ENCODE data around the gene RELN. TPM values are rescaled to one million over a fixed set of nuclear protein-coding genes. Genes with fewer than 3 reads are reported as not detected.

Gene RELN
- total RNA-seq, 4 donors from 2014 or later, result 1.0 to 3.5 (median 1.3) TPM

DNA sequence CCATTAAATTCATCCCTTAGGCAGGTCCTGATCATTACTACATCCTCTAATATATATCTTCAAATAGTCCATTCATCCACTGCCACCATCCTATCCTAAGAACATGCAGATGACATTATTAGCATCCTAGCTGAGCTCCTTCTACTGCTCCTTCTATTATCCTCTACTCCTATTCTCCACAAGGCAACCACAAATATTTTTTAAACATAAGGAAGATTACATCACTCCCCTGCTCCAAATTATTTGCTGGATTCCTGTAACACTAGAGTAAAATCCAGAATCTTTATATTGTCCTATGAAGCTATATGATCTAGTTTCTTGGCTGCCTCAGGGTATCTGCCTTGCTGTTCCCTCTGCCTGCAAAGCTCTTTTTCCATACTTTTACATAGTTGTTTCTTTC, 367.2 kb downstream of the RELN start:
- TF ChIP-seq POLR2A (IDR thresholded peaks at IDR 0.05), result no peak
- TF ChIP-seq, protein P1, sequence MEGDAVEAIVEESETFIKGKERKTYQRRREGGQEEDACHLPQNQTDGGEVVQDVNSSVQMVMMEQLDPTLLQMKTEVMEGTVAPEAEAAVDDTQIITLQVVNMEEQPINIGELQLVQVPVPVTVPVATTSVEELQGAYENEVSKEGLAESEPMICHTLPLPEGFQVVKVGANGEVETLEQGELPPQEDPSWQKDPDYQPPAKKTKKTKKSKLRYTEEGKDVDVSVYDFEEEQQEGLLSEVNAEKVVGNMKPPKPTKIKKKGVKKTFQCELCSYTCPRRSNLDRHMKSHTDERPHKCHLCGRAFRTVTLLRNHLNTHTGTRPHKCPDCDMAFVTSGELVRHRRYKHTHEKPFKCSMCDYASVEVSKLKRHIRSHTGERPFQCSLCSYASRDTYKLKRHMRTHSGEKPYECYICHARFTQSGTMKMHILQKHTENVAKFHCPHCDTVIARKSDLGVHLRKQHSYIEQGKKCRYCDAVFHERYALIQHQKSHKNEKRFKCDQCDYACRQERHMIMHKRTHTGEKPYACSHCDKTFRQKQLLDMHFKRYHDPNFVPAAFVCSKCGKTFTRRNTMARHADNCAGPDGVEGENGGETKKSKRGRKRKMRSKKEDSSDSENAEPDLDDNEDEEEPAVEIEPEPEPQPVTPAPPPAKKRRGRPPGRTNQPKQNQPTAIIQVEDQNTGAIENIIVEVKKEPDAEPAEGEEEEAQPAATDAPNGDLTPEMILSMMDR (IDR thresholded peaks at IDR 0.05), result no peak
- no peak overlapping the region for H3K4me3 ChIP-seq (ENCODE audit: low read depth, poor library complexity, severe bottlenecking)
- intact Hi-C loops (cut with DNase I; ENCODE audit: low total_unique reads), result no loop called here
- DNase-seq (ENCODE audit: low spot score in 2 of 2), result no peak

DNA sequence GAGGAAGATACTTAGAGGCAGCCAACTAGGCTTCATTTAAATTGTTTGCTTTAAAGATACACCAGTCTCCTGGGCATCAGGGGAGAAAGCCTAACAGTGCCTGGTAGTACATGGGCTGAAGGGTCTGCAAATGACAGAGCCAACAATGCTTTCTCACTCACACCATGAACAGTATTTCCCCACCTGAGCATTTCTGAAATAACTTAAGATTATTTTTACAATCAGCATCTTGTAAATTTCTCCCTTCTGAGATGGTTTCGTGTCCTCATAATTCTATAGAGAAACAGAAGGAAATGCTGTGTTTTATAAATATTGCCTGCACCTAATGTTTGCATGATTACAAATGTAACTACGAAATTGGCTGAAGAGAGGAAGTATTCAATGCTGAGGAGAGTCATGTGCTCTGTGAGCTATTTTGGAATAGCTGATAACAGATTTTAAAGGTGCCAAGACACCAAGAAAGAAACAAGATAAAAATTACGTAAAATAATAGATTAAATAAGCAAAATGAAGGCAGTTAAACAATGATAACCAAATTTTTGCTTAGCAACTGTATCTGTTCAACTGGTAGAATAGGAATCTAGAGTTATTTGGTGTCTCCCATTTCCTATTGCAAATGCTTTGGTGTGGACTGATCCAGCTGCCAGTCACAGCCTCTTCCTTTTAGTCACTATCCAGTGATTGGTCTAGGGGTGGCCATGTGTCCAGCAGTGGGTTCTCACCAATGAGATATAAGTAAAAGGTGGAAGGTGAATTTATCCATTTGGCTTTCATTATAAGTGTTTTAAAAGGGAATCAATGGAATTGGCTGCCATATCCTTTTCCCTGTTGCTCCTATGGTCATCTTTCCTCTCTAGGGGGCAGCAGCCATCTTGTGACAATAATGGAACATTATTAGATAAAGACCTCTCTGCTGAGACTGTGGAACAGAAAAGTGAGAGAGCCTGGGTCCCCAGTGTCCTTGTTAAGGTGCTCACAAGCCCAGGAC, 375.5 kb downstream of the RELN start:
- intact Hi-C loops (cut with DNase I; ENCODE audit: low total_unique reads), result no loop called here
- 64 to 66% methylated on average over 3 of the region's 3 CpGs for WGBS, 2 donors
- TF ChIP-seq POLR2A (IDR thresholded peaks at IDR 0.05), result no peak
- TF ChIP-seq, protein P1 (IDR thresholded peaks at IDR 0.05), result no peak
- H3K4me3 ChIP-seq (ENCODE audit: low read depth, poor library complexity, severe bottlenecking), result no peak overlapping the region
- DNase-seq (ENCODE audit: low spot score in 2 of 2), result no peak

DNA sequence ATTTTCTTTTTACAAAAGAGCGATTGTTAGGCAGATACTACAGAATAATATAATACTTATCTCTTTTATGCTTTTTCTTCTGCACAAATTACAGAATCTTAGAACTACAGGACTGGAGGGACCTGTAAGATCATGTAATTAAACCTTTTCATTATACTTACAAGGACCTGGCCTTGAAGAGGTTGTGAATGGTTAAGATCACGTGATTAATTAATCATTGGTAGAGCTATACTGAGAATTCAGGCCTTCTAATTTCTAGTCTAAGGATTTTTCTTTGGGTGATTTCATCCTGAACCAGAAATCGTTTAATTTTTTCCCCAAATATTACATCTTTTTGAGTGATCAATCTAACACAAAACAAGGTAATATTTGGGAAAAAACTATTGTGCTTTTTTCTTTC, 379.7 kb downstream of the RELN start:
- 71 to 93% methylated on average over 3 of the region's 3 CpGs for WGBS, 2 donors
- H3K4me3 ChIP-seq (ENCODE audit: low read depth, poor library complexity, severe bottlenecking), result no peak overlapping the region
- DNase-seq (ENCODE audit: low spot score in 2 of 2), result no peak
- TF ChIP-seq, protein P1 (IDR thresholded peaks at IDR 0.05), result no peak
- TF ChIP-seq POLR2A (IDR thresholded peaks at IDR 0.05), result no peak
- intact Hi-C loops (cut with DNase I; ENCODE audit: low total_unique reads), result no loop called here

DNA sequence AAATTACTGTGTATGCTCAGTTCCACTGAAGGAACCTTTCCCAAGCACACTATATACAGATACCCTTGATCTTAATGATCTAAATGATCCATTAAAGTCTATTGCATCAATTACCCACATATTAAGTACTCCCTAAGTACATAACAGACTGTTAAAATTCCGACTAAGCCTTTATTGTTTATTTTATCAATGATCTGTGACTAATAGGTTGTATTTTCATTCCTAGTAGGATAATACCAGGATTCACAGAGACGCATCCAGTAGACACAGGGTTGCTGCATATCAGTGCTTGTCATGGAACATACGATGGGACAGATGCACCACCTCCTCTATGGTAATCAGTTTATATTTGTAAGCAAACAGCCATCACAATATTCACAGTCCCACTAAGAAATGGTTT, 383.8 kb downstream of the RELN start:
- no peak overlapping the region for H3K4me3 ChIP-seq (ENCODE audit: low read depth, poor library complexity, severe bottlenecking)
- TF ChIP-seq, protein P1 (IDR thresholded peaks at IDR 0.05), result no peak
- TF ChIP-seq POLR2A (IDR thresholded peaks at IDR 0.05), result no peak
- 61 to 68% methylated on average over 3 of the region's 3 CpGs for WGBS, 2 donors
- intact Hi-C loops (cut with DNase I; ENCODE audit: low total_unique reads), result no loop called here
- no peak for DNase-seq (ENCODE audit: low spot score in 2 of 2)

DNA sequence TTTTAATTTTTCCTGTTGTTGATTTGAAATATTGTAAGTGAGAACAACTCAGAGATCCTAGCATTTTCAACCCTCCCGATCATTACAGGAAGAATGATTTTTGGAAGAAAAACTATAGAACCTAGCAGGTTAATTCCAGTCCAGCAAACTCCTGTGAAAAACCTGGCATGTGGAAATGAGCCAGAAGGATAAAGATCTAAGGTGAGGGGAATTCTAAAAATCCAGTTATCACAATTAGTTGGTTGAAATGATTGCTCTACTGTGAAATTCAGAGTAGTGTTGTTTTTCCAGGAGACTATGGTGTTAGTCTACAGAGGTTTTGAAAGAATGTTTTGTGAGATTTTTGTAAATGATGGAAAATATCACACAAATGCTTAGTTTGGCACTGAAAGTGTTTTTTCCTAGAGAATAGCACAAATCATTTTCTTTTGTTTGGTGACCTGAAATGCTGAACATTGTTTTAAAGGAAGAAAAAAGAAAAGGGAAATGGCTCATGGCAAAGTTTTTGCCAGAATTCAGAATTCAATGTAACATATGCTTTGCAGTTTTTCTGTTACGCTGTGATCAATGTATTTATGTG, 391.0 kb downstream of the RELN start:
- H3K4me3 ChIP-seq (ENCODE audit: low read depth, poor library complexity, severe bottlenecking), result no peak overlapping the region
- TF ChIP-seq, protein P1 (IDR thresholded peaks at IDR 0.05), result no peak
- TF ChIP-seq POLR2A (IDR thresholded peaks at IDR 0.05), result no peak
- no peak for DNase-seq (ENCODE audit: low spot score in 2 of 2)
- WGBS, 2 donors, result 69 to 70% methylated on average over 2 of the region's 2 CpGs
- intact Hi-C loops (cut with DNase I; ENCODE audit: low total_unique reads), result no loop called here

All from lower leg skin (tissue), 4 donors.